ENCODE data around the gene OTP. TPM values are rescaled to one million over a fixed set of nuclear protein-coding genes. Genes with fewer than 3 reads are reported as not detected.

OTP gene
- polyA plus RNA-seq, 3 donors = not detected

- peak overlapping the region in 2 of 3 experiments; percentile 14 to 77 for H3K4me3 ChIP-seq (replicated peaks in 1 of 3; ENCODE audit: low read depth in 2 of 3, low read length in 3 of 3)
- WGBS (ENCODE audit: insufficient coverage) = 2% methylated on average over 51 of the region's 52 CpGs
- Mint-ChIP-seq H3K27me3 (ENCODE audit: low read depth in 3 of 3) (peaks cover 85 to 93% (median 92%) of the 10 kb centered on the region in 3 donors), H3K9me3 (peaks cover 0 to 35% (median 24%) of the 10 kb centered on the region in 7 donors), H3K27ac (no peak overlapping the region), H3K4me3 (peak overlapping the region; percentile 76 to 95), H3K4me1 (peaks cover 41% of the 10 kb centered on the region), H3K36me3 (peaks cover 5 to 10% of the 10 kb centered on the region in 2 donors)
- TF ChIP-seq, protein P1, sequence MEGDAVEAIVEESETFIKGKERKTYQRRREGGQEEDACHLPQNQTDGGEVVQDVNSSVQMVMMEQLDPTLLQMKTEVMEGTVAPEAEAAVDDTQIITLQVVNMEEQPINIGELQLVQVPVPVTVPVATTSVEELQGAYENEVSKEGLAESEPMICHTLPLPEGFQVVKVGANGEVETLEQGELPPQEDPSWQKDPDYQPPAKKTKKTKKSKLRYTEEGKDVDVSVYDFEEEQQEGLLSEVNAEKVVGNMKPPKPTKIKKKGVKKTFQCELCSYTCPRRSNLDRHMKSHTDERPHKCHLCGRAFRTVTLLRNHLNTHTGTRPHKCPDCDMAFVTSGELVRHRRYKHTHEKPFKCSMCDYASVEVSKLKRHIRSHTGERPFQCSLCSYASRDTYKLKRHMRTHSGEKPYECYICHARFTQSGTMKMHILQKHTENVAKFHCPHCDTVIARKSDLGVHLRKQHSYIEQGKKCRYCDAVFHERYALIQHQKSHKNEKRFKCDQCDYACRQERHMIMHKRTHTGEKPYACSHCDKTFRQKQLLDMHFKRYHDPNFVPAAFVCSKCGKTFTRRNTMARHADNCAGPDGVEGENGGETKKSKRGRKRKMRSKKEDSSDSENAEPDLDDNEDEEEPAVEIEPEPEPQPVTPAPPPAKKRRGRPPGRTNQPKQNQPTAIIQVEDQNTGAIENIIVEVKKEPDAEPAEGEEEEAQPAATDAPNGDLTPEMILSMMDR (IDR thresholded peaks at IDR 0.05) = no peak
- DNase-seq = no peak
- H3K79me2 ChIP-seq (ENCODE audit: insufficient read depth, low read length) = no peaks in the 10 kb centered on the region
- no peaks in the 10 kb centered on the region for H3K36me3 ChIP-seq (replicated peaks in 1 of 2; ENCODE audit: control insufficient read depth in 1 of 2, insufficient read depth in 2 of 2, low read length in 2 of 2)
- no peak overlapping the region for H3K9ac ChIP-seq (ENCODE audit: insufficient read depth, low read length, poor library complexity, severe bottlenecking)
- no peaks in the 10 kb centered on the region for H4K20me1 ChIP-seq (ENCODE audit: insufficient read depth, low read length)
- H3K4me2 ChIP-seq (replicated peaks; ENCODE audit: extremely low read depth, low read length, poor library complexity, severe bottlenecking) = peak overlapping the region; percentile 90
- peaks cover 10 to 42% of the 10 kb centered on the region in 2 donors for H3K9me3 ChIP-seq (replicated peaks in 1 of 2; ENCODE audit: control insufficient read depth in 1 of 2, insufficient read depth in 1 of 2, low read length in 2 of 2)
- no peak overlapping the region for H3K27ac ChIP-seq (ENCODE audit: low read depth in 1 of 2, low read length in 2 of 2)
- intact Hi-C loops (cut with micrococcal nuclease) = loop anchor here in 1 of 2 donors (10.0 kb wide), 1 partner anchor 215 kb away; no protein-coding TSS in a partner anchor
- H3K4me1 ChIP-seq (ENCODE audit: control insufficient read depth in 1 of 2, insufficient read depth in 2 of 2, low read length in 2 of 2) = peaks cover 14 to 35% of the 10 kb centered on the region in 2 donors
- H3K27me3 ChIP-seq (ENCODE audit: control insufficient read depth in 2 of 2, insufficient read depth in 2 of 2, low read length in 2 of 2) = peaks cover 88 to 95% of the 10 kb centered on the region in 2 donors
- peak overlapping the region; percentile 68 for H2AFZ ChIP-seq (ENCODE audit: insufficient read depth, low read depth, low read length, poor library complexity, severe bottlenecking)
Observed at GRCh38 chr5:77629509-77630113, 8.9 kb downstream of the OTP start.

- intact Hi-C loops (cut with micrococcal nuclease) = no loop called here
- Mint-ChIP-seq H3K4me1 (peaks cover 41% of the 10 kb centered on the region), H3K9me3 (peaks cover 0 to 33% (median 24%) of the 10 kb centered on the region in 7 donors), H3K36me3 (peaks cover 5 to 10% of the 10 kb centered on the region in 2 donors), H3K4me3 (peak overlapping the region; percentile 76 to 95), H3K27me3 (ENCODE audit: low read depth in 3 of 3) (peaks cover 88 to 97% (median 91%) of the 10 kb centered on the region in 3 donors), H3K27ac (no peak overlapping the region)
- Histone ChIP-seq H3K79me2 (ENCODE audit: insufficient read depth, low read length) (no peaks in the 10 kb centered on the region), H3K4me1 (ENCODE audit: control insufficient read depth in 1 of 2, insufficient read depth in 2 of 2, low read length in 2 of 2) (peaks cover 14 to 35% of the 10 kb centered on the region in 2 donors), H3K27ac (ENCODE audit: low read depth in 1 of 2, low read length in 2 of 2) (no peak overlapping the region), H2AFZ (ENCODE audit: insufficient read depth, low read depth, low read length, poor library complexity, severe bottlenecking) (no peak overlapping the region), H3K36me3 (replicated peaks in 1 of 2; ENCODE audit: control insufficient read depth in 1 of 2, insufficient read depth in 2 of 2, low read length in 2 of 2) (no peaks in the 10 kb centered on the region), H4K20me1 (ENCODE audit: insufficient read depth, low read length) (no peaks in the 10 kb centered on the region), H3K9me3 (replicated peaks in 1 of 2; ENCODE audit: control insufficient read depth in 1 of 2, insufficient read depth in 1 of 2, low read length in 2 of 2) (peaks cover 10 to 41% of the 10 kb centered on the region in 2 donors), H3K9ac (ENCODE audit: insufficient read depth, low read length, poor library complexity, severe bottlenecking) (no peak overlapping the region), H3K4me3 (replicated peaks in 1 of 3; ENCODE audit: low read depth in 2 of 3, low read length in 3 of 3) (peak overlapping the region in 1 of 3 experiments; percentile 77), H3K27me3 (ENCODE audit: control insufficient read depth in 2 of 2, insufficient read depth in 2 of 2, low read length in 2 of 2) (peaks cover 89 to 92% of the 10 kb centered on the region in 2 donors), H3K4me2 (replicated peaks; ENCODE audit: extremely low read depth, low read length, poor library complexity, severe bottlenecking) (peak overlapping the region; percentile 90)
- TF ChIP-seq, protein P1 (IDR thresholded peaks at IDR 0.05) = no peak
- 2% methylated on average over 9 of the region's 13 CpGs for WGBS (ENCODE audit: insufficient coverage)
- no peak for DNase-seq
Observed at GRCh38 chr5:77628840-77629508, 9.5 kb downstream of the OTP start.
